HepG2 (cell line): ENCODE results near the gene TSC22D1. TPM values are rescaled to one million over a fixed set of nuclear protein-coding genes. Genes with fewer than 3 reads are reported as not detected.
A peak's percentile ranks its signal among the peaks of the same experiment; 100 is the strongest.

Experiments used
- FLYWCH1 ChIP-seq: sonication (generic); formaldehyde crosslinking; IDR thresholded peaks from 2 replicates; pipeline ENCODE4 v1.8.1; 2023; ENCODE audit warnings: mild to moderate bottlenecking, missing genetic modification reagents
- FOXA3 ChIP-seq: IDR thresholded peaks from 2 replicates; pipeline ENCODE4 v1.6.1; 2016; ENCODE audit warnings: missing genetic modification reagents, missing compliant biosample characterization
- HMGA1 ChIP-seq: sonication (generic); formaldehyde crosslinking; conservative IDR thresholded peaks from 2 replicates; pipeline ENCODE4 v1.4.0; 2020; ENCODE audit warnings: missing genetic modification reagents
- IRX3 ChIP-seq: sonication (generic); formaldehyde crosslinking; IDR thresholded peaks from 2 replicates; pipeline ENCODE4 v1.8.1; 2023; ENCODE audit warnings: mild to moderate bottlenecking, low read depth, missing genetic modification reagents, borderline replicate concordance
- MEIS2 ChIP-seq: sonication (generic); formaldehyde crosslinking; IDR thresholded peaks from 2 replicates; pipeline ENCODE4 v1.9.0; 2021; ENCODE audit warnings: mild to moderate bottlenecking, missing genetic modification reagents
- MTA3 ChIP-seq: sonication (generic); formaldehyde crosslinking; IDR thresholded peaks from 2 replicates; pipeline ENCODE4 v1.4.0; 2020; ENCODE audit warnings: missing genetic modification reagents
- NAIF1 ChIP-seq: sonication (generic); formaldehyde crosslinking; IDR thresholded peaks from 2 replicates; pipeline ENCODE4 v1.5.0; 2020; ENCODE audit warnings: mild to moderate bottlenecking, missing genetic modification reagents, borderline replicate concordance
- PBX3 ChIP-seq: sonication (generic); formaldehyde crosslinking; IDR thresholded peaks from 2 replicates; pipeline ENCODE4 v1.8.1; 2023; ENCODE audit warnings: missing genetic modification reagents, inconsistent platforms, borderline replicate concordance
- POLR2G ChIP-seq: fragments of 200-400 bp; formaldehyde crosslinking; IDR thresholded peaks from 2 replicates; pipeline ENCODE4 v1.6.1; 2018; ENCODE audit warnings: mild to moderate bottlenecking, low read depth, low read length, moderate library complexity
- REL ChIP-seq: sonication (generic); formaldehyde crosslinking; conservative IDR thresholded peaks from 2 replicates; pipeline ENCODE4 v1.8.0; 2022; ENCODE audit warnings: mild to moderate bottlenecking, missing genetic modification reagents, moderate library complexity
- RFXANK ChIP-seq: IDR thresholded peaks from 2 replicates; pipeline ENCODE4 v1.6.1; 2016
- SIX4 ChIP-seq: sonication (generic); formaldehyde crosslinking; IDR thresholded peaks from 2 replicates; pipeline ENCODE4 v1.4.0; 2020; ENCODE audit warnings: missing genetic modification reagents
- TEF ChIP-seq: sonication (generic); formaldehyde crosslinking; IDR thresholded peaks from 2 replicates; pipeline ENCODE4 v1.5.0; 2020; ENCODE audit warnings: missing genetic modification reagents
- TOPORS ChIP-seq: sonication (generic); formaldehyde crosslinking; IDR thresholded peaks from 2 replicates; pipeline ENCODE4 v1.8.0; 2023; ENCODE audit warnings: mild to moderate bottlenecking, missing genetic modification reagents
- TRIM24 ChIP-seq: sonication (generic); formaldehyde crosslinking; IDR thresholded peaks from 2 replicates; pipeline ENCODE4 v1.8.0; 2022; ENCODE audit warnings: mild to moderate bottlenecking, missing genetic modification reagents
- ZHX2 ChIP-seq, 2 experiments: sonication (generic) in 1 of 2; formaldehyde crosslinking in 1 of 2; IDR thresholded peaks; 2 replicates each; pipeline versions ENCODE4 v1.6.1 to v1.9.0; 2014 to 2022; ENCODE audit warnings: antibody characterized with exemption in 1 of 2, borderline replicate concordance in 1 of 2, inconsistent platforms in 1 of 2, low read depth in 1 of 2, missing genetic modification reagents in 1 of 2
- ZNF12 ChIP-seq: sonication (generic); formaldehyde crosslinking; IDR thresholded peaks from 2 replicates; pipeline ENCODE4 v1.5.0; 2020; ENCODE audit warnings: missing genetic modification reagents
- ZNF18 ChIP-seq: sonication (generic); formaldehyde crosslinking; IDR thresholded peaks from 2 replicates; pipeline ENCODE4 v1.8.0; 2022; ENCODE audit warnings: mild to moderate bottlenecking, missing genetic modification reagents; ENCODE audit not compliant: insufficient replicate concordance
- ZNF841 ChIP-seq: sonication (generic); formaldehyde crosslinking; IDR thresholded peaks from 2 replicates; pipeline ENCODE4 v1.8.1; 2023; ENCODE audit warnings: missing genetic modification reagents, borderline replicate concordance
- polyA plus RNA-seq, 8 experiments: library from polyadenylated mRNA; depleted of rRNA in 3 of 8; stranded (reverse) in 7 of 8; unstranded in 1 of 8; fragments of >200 nt; fragmentation: Illumina TruSeq in 4 of 8; extraction: Trizol in 4 of 8; gene quantifications; 2 replicates each; pipeline versions ENCODE4 v1.2.1 to v1.2.3, GENCODE V29; 2011 to 2016; ENCODE audit warnings: low read depth in 4 of 8, missing spikeins in 1 of 8, mixed read lengths in 1 of 8; ENCODE audit not compliant: insufficient read depth in 1 of 8
- total RNA-seq, 5 experiments: library from RNA; depleted of rRNA; stranded (reverse); fragments of >200 nt; fragmentation: Illumina TruSeq; extraction: Trizol; gene quantifications; 2 replicates each; pipeline ENCODE4 v1.2.3, GENCODE V29; 2016; ENCODE audit warnings: low read depth in 1 of 5

The TSC22D1 gene
- total and polyA plus RNA-seq, 2 of the 13 experiments (the other 11 are each of a cell fraction or from before 2014, with no cell fraction given) = 18.4 to 35.7 TPM

- TF ChIP-seq ZHX2 (IDR thresholded peaks at IDR 0.05; ENCODE audit: low read depth) (peak; percentile 74), ZHX2 (CRISPR knock-in tag; IDR thresholded peaks at IDR 0.05; ENCODE audit: borderline replicate concordance) (no peak), NAIF1 (CRISPR knock-in tag) (no peak), ZNF841 (CRISPR knock-in tag) (0 out of 2 replicates have a peak, but pooled peaks have one; percentile 46), ZNF12 (CRISPR knock-in tag) (peak; percentile 21; the same call in 1 of the 2 replicates), SIX4 (CRISPR knock-in tag) (peak; percentile 62; the same call in 1 of the 2 replicates), TEF (CRISPR knock-in tag) (no peak), PBX3 (CRISPR knock-in tag) (no peak), IRX3 (0 out of 2 replicates have a peak, but pooled peaks have one; percentile 33), TOPORS (no peak), POLR2G (peak; percentile 96), MTA3 (no peak), ZNF18 (CRISPR knock-in tag) (no peak), MEIS2 (CRISPR knock-in tag) (0 out of 2 replicates have a peak, but pooled peaks have one; percentile 20), FOXA3 (CRISPR knock-in tag) (peak; percentile 92), REL (CRISPR knock-in tag) (no peak), HMGA1 (CRISPR knock-in tag) (no peak), TRIM24 (no peak), FLYWCH1 (CRISPR knock-in tag) (no peak), RFXANK (CRISPR knock-in tag) (no peak)
These were observed 171.6 kb downstream of the TSC22D1 start (continued) for GRCh38 chr13:44404261-44405132.
